ENCODE results near the gene ACR.

Gene ACR

DNA sequence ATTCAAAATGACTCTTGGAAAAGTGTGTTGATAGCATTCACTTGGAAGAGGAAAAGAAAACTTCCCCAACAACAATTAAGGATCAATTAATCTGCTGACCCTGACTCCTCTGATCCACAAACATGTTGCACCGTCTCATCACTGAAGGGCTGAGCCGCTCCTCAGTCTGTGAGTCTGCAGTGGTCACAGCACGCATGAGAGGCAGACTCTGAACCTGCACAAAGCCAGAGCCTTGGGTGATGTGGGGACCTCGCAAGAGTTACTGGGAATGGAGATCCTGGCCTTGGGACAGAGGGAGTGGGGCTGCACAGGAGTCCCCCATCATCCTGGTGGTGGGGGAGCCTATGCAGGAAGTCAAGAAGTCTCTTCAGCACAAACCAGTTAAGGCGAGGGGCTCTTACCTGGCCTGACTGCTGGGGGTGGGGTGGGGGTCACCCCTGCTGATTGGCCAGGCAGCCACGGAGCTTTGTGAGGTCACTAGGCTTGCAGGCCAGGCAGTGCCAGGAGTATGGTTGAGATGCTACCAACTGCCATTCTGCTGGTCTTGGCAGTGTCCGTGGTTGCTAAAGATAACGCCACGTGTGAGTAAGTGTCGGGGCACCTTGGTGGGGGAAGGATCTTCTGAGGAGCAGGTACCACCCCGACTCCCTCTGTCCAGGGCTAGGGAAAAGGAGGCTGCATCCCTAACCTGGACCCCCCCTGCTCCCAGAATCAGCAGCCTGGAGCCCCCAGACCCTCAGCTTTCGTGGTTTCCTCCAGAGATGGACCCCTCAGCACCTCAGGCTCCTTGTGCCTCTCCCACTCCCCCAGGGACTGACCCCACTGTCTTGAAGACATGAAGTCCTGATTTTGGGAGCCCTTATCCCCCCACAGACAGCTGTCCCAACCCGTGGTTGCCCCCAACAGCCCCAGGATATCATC, at the start of gene ACR:
TSS of gene ACR (plus strand) at position 477 of the 921 bp plus-strand sequence. CDS start at position 509, 32 bp downstream.
- no peak for DNase-seq (ENCODE audit: low read depth in 2 of 2)

DNA sequence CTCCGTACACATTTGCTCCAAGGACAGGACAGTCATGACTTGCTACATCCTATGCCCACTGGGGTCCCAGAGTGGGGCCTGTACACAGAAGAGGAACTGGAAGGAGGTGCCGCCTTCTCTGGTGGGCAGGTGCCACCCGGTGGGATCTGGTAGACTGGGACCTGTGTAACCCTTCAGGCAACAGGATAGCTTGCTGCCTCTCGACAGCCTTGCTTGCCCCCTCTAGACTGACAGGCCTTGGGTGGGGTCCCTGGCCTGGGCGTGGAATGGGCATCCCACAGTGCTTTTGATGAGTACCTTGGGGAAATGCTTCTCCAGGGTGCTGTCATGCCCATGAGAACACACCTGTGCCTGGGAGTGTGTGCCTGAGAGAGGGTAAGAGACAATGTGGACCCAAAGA, 49.6 kb upstream of the ACR start:
- no peak for DNase-seq (ENCODE audit: low read depth in 2 of 2)

DNA sequence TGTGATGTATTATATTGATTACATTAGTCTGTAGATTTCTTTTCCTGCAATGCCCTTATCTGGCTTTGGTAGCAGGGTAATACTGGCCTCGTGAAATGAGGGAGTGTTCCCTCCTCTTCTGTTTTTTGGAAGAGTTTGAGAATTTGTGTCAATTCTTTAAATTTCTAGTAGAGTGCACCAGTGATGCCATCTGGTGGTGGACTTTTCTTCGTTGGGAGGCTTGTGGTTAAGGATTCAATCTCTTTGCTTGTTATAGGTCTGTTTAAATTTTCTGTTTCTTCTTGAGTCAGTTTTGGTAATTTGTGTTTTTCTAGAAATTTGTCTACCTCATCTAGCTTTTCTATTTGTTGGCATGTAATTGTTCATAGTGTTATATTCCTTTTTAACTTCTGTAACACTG, 46.5 kb upstream of the ACR start:
- DNase-seq (ENCODE audit: low read depth in 2 of 2) = no peak

DNA sequence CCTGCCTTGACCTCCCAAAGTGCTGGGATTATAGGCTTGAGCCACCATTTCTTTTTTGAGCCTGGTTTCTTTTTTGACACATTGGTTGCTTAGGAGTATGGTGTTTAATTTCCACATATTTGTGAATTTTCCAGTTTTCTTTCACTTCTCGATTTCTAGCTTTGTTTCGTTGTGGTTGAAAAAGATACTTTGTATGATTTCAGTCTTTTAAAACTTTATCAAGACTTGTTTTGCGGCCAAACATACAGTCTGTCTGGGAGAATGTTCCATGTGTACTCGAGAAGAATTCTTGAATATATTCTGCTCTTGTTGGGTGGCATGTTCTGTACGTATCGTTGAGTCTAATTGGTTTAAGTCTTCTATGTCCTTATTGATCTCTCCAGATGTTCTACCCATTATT, 44.5 kb upstream of the ACR start:
- no peak for DNase-seq (ENCODE audit: low read depth in 2 of 2)

DNA sequence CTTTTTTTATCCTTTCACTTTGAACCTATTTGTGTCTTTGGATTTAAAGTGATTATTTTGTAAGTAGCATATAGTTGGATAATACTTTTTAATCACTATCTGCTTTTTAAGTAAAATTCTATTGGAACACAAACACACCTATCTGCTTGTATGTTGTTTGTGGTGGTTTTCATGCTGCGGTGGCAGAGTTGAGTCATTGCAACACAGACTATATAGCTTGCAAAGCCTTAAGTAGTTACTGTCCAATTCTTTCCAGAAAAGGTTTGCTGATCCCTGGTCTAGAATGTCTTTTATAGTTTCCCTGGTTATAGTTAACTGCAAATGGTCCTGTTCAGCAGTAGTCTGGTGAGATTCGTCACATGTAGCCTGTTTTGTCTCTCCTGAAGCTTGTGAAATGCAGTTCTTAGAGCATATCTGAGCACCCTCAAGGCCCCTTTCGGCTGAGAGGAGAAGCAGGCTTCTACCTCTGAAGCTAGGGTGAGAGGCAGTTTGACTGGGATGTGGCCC, 43.9 kb upstream of the ACR start:
- no peak for DNase-seq (ENCODE audit: low read depth in 2 of 2)

DNA sequence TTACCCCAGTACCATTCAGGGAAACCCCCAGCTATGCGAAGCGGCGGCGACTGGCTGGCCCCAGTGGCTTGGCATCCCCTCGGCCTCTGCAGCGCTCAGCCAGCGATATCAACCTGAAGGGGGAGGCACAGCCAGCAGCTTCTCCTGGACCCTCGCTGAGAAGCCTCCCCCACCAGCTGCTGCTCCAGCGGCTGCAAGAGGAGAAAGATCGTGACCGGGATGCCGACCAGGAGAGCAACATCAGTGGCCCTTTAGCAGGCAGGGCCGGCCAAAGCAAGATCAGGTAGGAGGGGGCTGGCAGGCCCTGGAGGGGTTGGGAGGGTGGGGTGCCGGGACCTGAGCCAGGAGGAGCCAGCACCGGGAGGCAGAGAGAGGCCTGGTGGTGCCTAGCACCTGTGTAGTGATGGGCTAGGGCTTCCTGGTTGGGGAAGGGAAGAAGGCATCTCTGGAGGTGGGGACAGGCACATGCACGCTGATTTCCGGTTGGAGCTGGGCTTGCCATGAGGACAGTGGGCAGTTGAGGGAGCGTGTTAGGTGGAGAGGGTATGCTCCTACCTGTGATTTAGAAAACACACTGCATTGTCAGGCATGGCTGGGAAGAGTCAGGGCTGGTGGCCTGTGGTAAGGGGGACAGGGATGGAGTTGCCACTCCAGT, 43.1 kb upstream of the ACR start:
- DNase-seq (ENCODE audit: low read depth in 2 of 2) = no peak

DNA sequence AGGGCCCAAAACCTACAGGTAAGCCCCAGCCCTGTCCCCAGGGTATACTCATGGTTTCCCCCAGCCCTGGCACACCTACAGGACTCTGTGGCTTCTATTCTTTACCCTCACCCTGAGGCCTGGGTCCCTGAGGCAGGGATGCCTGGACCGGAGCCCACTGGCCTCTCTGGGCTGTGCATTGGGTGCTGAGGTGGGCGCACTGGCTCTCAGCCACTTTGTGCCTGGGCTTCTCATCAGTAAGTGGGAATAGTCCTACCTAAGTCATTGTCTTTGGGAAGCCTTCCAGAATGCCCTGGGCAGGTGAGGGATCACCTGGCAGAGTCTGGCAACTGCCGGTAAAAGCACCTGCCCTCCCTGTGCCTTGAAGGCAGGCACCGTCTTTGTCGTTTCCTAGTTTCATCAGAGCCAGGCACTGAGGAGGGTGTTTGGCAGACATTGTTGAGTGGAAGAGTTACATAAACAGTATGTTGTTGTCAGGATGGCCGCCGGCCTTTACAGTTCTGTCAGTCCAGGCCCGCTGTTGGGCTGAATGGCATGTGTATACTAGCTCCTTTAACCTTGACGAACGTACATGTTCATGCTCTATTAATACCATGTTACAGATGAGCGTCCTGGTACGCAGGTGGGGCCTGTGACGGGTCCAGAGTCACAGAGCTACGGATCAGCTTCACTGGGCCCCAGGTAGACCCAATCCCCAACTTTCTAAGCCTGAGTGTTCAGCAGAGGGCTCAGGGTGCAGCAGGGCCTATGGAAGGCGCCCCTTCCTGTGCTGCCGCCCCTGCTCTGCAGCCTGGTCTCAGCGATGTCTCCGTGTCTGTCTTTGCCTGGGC, 42.4 kb upstream of the ACR start:
- no peak for DNase-seq (ENCODE audit: low read depth in 2 of 2)

DNA sequence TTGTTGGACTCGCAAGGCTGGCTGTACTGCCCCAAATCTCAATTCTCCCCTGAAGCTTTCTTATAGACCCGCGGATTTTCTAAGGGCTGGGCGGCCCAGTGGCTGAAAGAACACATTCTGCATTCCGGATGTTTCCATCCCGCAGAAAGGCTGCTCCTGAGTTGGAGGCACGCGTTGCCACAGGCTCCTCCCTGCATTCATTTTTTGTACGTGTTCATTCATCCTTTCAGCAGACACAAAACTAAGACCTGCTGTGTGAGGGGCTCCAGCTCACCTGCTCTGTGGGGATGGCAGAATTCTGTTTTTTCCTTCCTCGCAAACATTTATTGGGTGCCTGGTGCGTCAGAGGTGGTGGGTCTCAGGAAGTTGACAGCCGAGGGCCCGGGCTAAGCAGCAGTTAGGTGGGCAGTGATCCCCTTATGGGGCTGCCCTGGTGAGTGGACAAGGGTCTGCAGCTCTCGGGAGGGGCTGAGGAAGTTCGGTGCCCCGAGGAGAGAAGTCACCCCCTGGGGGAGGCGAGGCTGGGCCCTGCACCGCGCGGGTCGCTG, 41.7 kb upstream of the ACR start:
- no peak for DNase-seq (ENCODE audit: low read depth in 2 of 2)

DNA sequence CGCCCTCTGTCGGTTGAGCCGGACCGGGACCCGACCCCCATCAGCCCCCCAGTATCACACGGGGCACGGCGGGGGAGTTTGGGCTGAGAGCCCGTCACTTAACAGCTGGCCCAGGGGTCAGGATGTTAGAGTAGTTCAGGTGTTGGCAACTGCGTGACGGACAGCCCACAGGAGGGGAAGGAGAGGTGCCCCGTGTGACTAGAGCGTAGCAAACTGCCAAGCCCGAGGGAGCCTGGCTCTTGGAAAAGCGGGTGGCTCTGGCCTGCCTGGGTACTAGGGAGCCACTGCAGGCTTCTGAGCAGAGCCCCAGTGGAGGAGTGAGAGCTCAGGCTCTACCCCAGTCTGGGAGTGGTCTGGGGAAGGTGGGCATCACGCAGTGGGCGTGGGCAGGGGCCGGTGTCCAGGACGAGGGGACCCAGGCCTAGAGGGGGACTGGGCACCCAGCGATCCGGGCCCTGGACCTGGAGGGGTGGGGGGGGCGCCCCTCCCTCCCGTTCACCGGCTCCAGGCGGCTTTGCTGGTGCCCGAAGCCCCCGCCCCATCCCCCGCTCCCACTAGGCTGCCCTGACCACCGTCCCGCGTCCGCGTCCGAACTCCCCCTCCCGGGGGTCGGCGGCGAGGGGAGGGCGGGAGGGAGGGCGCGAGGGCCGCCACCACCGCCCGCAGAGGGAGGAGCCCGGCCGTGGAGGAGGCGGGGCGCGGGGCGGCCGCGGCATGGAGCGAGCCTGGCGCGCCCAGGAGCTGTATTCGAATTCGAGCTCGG, 41.0 kb upstream of the ACR start:
- no peak for DNase-seq (ENCODE audit: low read depth in 2 of 2)

DNA sequence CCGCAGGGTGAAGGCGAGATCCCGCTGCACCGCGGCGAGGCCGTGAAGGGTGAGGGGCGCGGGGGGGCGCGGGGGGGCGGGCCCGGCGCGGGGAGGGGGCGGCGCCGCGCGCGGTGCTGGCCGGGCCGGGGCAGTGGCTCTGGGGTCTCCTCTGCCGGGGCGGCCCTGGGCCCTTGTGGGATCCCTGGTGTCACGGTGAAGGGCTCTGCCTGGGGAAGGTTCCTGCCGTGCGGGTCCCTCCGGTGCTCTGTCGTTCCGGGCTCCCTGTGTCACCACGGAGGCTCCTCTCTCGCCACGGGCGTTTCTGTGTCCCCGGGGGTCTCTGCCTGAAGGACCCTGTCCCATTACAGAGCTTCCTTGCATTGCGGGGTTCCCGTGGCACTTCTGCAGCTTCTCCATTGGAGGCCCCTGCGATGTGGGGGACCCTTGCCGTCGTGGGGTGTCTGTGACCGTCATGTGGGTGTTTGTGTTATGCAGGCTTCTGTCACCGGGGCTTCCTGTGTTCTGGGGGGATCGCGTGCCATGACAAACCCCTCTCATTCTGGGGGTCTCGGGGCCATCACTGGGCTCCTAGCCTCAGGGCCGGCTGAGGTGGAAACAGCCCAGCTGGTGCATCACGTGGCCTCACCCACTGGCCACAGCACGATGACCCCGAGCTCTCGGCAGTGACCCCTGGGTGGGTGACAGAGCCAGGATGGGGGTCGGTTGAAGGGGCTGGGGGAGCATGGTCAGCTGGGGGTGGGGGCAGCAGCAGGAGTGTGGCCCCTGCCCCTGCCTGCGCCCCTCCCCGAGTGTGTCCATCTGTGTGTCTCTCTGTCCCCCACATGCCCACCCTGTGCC, 40.1 kb upstream of the ACR start:
- no peak for DNase-seq (ENCODE audit: low read depth in 2 of 2)

DNA sequence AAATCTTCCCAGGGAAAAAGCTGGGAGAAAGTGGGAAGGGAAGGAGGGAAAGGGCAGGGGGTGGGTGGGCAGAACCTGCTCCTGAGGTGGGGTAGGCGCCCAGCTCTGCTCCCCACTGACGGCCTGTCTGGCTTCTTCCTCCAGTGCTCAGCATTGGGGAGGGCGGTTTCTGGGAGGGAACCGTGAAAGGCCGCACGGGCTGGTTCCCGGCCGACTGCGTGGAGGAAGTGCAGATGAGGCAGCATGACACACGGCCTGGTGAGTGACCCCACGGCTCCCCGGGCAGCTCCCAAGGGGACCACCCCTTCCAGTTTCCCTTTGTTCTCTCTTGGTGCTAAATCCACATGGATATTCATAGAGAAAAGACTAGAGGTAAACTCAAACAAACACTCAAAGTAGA, 39.5 kb upstream of the ACR start:
- no peak for DNase-seq (ENCODE audit: low read depth in 2 of 2)

DNA sequence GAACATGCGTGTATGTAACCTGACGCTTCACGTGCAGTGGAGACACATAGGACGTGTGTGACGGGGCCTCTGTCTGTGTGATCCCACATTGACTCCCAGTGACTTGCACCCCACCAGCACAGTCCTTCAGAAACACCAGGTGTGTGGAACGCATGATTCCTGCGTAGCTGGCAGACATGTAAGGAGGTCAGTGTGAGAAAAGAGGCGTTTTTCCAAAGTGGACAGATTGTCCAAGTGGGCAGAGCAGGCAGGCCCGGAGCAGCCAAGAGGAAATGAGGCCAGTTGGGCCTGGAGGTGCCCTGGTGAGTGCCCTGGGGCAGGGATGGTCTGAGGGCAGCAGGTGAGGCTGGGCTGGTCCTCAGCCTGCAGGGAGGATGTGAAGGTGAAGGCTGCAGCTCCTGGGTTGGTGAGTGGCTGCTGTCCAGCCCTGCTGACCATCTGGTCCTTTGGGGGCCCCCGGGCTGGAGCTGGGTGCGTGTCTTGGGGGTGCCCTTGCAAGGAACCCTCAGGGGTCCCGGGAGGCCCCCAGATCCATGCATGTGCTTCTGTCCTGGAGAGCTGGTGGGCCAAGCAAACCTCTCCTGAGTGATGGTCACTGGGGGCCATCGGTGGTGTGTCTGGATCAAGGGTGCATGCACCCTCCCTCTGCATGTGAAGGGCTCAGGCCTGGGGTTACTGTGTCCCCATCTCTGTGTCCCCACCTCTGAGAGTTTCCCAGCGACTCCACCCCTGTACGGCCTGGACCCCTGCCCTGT, 38.8 kb upstream of the ACR start:
- DNase-seq (ENCODE audit: low read depth in 2 of 2) = no peak

DNA sequence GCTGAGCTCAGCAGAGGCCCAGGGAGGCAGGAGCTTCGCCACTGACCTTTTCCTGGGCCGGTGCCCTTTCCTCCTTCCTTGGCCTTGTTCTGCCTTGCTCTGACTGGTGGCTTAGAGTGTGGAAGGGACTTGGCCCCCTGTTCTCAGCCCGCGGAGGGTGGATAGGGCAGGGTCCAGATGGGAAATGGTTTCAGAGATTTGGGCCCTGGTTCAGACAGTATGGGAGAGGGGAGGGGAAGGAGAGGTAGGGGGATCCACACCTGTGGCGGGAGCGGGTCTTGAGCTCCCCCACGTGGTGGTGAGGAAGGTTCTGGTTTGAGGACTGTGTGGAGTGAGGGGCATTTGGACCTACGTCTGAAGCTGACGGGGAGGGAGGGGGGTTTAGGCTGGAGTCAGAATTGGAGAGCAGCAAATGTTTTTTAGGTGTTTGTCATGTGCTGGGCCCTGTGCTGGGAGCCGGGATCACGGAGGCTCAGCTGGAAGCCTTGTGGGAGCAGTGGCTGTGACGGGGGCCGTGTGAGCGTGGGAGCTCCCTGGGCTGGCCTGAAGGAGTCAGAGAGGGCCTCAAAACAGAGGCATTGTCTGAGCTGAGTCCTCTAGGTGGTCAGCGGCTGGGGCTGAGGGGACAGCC, 38.1 kb upstream of the ACR start:
- DNase-seq (ENCODE audit: low read depth in 2 of 2) = no peak

DNA sequence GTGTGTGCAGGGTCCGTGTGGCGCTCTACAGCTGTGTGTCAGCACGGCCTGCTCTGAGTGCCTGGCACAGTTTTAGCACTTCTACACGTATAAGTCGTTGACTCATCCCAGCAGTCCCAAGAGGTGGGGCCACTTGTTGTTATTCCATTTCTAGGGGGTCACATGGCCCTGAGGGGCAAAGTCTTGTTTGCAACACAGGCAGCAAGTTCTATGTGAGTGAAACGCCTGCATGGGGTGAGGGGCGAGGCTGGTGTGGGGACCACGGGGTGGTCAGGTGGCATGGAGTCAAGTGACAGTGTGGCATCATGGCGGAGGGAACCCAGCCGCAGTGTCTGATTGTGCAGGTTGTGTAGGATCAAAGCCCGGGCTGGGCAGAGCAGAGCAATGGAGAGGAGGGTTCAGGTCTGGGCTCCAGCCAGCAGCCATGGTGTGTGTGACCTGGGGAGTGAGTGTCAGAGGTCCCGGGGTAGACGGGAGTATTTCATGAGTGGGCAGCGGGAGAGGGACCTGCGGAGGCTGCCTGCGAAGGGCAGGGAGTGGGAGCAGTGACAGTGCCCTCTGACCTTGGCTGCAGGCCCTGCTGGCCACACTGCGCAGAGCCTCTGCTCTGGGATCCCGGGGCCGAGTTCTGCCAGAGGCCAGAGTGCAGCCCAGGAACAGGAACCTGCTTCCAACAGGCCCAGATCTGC, 37.5 kb upstream of the ACR start:
- no peak for DNase-seq (ENCODE audit: low read depth in 2 of 2)

DNA sequence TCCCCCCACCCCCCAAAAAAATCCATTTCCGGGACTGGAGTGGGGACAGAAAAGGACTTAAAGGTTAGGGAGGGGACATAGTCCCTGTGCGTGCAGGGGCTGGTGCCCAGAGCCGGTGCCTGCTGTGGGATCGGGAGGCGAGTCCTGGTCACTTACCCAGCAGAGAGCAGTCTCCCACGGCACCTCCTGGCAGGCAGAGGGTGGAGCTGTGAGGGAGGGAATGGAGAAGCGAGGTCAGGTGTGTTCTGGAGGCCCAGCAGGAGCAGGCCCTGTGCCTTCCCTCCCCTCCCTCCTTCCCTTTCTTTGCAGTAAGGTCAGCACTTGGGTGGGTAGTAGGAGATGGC, 37.0 kb upstream of the ACR start:
- no peak for DNase-seq (ENCODE audit: low read depth in 2 of 2)

DNA sequence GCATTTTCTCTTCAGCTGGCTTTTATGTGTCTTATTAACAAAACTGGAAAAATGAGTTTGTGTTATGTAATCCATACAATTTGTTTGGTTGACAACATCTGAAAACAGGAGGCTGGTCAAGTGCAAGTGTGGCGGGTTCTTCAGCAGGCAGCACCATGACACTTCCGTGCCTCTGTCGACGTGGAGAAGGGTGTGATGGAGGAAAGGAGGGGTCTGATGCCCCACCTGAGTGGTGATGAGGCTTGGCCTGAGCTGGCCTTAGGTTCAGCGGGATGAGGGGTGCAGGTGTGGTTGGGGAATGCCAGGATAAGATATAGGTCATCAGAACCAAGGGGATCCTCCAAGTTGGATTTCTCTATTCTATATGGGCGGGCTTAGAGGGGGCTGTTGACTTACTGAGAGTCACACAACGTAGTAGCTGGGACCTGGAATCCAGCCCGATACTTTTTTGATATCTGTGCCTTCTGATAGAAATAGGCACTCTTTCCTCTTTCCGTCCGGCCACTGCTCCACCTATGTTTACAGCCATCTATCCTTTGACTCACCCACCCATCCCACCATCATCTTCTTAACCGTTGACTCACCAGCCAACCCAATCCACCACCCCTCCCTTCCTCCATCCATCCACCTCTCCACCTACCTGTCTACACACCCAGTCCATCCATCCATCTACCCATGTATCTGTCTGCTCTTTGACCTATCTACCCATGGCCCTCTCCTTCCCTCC, 36.4 kb upstream of the ACR start:
- DNase-seq (ENCODE audit: low read depth in 2 of 2) = no peak

DNA sequence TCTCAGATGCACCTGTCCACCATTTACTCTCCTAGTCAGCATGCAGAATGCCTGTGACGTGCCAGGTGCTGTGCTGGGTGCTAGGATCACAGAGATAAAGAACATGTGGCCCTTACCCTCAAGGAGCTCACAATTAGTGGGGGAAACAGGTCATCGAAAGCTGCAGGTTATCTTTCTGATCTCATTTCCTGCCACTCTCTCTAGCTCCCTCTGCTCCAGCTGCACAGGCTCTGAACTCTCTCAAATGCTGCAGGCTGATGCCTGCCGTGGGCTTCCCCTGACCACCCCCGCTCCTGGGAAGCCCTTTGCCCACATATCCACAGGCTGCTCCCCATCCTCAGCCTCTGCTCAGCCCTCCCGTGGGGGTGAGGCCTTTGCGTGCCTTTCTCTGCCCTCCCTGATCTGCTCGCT, 35.7 kb upstream of the ACR start:
- DNase-seq (ENCODE audit: low read depth in 2 of 2) = no peak

All from stimulated activated CD8-positive, alpha-beta memory T cell treated with anti-CD3 and anti-CD28 coated beads, Interleukin-15, amount 100 ng/mL, for 48 hours (primary cell).